ENCODE measurements around the gene NXF2. TPM values are rescaled to one million over a fixed set of nuclear protein-coding genes. Genes with fewer than 3 reads are reported as not detected.
A peak's percentile ranks its signal among the peaks of the same experiment; 100 is the strongest.

The NXF2 gene
- total RNA-seq, 4 donors from 2014 or later, result not detected

DNA sequence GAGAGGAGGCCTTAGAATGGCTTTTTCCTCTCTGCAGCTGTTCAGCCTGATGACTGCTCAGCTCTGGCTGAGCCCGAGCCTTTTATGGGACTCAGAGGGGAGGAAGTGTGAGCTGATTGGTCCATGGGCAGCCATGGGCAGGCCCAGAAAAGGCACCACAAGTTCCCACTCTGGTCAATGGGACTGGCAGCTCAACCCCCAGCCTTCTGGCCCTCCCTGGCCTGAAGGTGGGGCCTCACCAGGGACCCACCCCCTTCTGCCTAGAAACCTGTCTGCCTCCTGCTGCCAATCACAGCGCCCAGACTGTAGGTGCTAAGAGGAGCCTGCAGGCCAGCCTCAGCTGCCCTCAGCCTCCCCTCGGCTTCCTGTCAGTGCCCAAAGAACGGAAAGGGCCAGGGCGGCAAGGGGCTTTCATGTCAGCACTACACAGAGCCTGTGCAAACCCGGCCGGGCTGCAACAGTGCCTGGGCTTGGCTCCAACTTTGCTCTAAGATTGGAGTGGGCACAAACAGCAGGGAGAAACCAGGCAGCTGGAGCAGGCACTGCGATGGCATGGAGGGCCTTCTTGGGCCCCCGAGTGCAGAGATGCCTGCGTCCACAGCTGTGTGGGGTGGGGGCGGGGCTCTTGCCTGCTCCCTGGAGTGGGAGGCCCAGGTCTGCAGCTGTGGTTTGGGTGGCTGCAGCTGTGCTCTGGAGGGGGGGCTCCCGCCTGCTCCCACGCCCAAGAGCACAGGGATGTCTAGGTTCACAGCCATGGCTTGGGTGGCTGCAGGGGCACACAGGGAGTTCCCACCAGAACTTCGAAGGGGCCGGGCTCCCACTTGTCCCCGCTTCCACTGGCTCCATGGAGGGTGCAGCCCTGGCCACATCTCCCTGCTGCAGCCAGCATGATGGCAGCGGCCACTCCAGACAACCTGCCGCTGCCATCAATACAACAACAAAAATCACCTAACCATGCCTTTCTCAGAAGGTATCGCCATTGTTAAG is 92.6 kb downstream of the NXF2 start:
- no peaks in the 10 kb centered on the region for H3K36me3 ChIP-seq
- WGBS, 2 donors, result 77% methylated on average over 2 of the region's 19 CpGs; no CpG with 5 or more reads in 1 of the 2 donors
- DNase-seq, result no peak
- H3K4me3 ChIP-seq, result no peak overlapping the region
- no peaks in the 10 kb centered on the region for H3K4me1 ChIP-seq
- H3K27ac ChIP-seq, result no peak overlapping the region
- TF ChIP-seq CTCF (IDR thresholded peaks at IDR 0.05) (no peak), POLR2A (IDR thresholded peaks at IDR 0.05) (no peak)
- H3K27me3 ChIP-seq, result no peaks in the 10 kb centered on the region
- intact Hi-C loops (cut with DNase I), result no loop called here
- no peaks in the 10 kb centered on the region for H3K9me3 ChIP-seq

- Histone ChIP-seq H3K4me3 (no peak overlapping the region), H3K36me3 (no peaks in the 10 kb centered on the region), H3K27ac (no peak overlapping the region), H3K27me3 (no peaks in the 10 kb centered on the region), H3K9me3 (no peaks in the 10 kb centered on the region), H3K4me1 (no peaks in the 10 kb centered on the region)
- TF ChIP-seq POLR2A (IDR thresholded peaks at IDR 0.05) (no peak), CTCF (IDR thresholded peaks at IDR 0.05) (no peak)
- intact Hi-C loops (cut with DNase I), result no loop called here
- DNase-seq, result no peak
- 5 to 14% methylated on average over 2 of the region's 2 CpGs for WGBS, 2 donors
These were observed 94.9 kb downstream of the NXF2 start for GRCh38 chrX:102341867-102342266.

DNA sequence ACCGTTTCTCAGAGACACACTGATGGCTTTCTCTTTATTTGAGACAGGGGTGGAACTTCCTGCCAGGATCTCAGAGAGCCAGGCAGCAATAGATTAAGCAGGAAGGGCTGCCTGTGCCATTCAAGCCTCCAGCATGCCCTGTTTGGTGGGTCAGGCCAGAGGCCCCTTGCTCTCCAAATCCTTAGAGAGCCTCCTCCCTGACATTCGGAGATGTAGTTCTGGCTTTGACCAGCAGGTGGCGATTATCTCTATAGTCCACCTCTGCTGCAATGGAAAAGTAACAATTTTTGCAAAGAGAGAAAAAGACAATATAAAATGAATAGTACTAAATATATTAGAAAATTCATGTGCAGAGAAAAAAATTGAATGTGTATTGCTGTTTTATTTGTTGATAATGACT is 98.9 kb downstream of the NXF2 start:
- Histone ChIP-seq H3K27ac (no peak overlapping the region), H3K9me3 (no peaks in the 10 kb centered on the region), H3K27me3 (no peaks in the 10 kb centered on the region), H3K4me3 (no peak overlapping the region), H3K36me3 (no peaks in the 10 kb centered on the region), H3K4me1 (no peaks in the 10 kb centered on the region)
- 28 to 42% methylated on average over 2 to 3 of the region's 3 CpGs for WGBS, 2 donors
- no peak for DNase-seq
- intact Hi-C loops (cut with DNase I), result no loop called here
- no peak for TF ChIP-seq POLR2A (IDR thresholded peaks at IDR 0.05)
- TF ChIP-seq CTCF (IDR thresholded peaks at IDR 0.05), result peak; percentile 43 to 85 (median 54)

Other genes with a start within 250 kb of the NXF2 start
- gene TCEAL2, start 121.5 kb upstream of the NXF2 start, total RNA-seq, result 1 to 10 TPM in 1 of 4 donors, under 1 TPM in 2, not detected in 1; 0.35 to 3.2 (median 0.57) TPM
- gene TCEAL6, start 104.7 kb upstream of the NXF2 start, total RNA-seq, result not detected
- gene BEX5, start 91.2 kb upstream of the NXF2 start, total RNA-seq, result 1 to 10 TPM in 2 of 4 donors, not detected in 2; 1.5 to 2.3 TPM
- gene TCP11X1, start 31.9 kb upstream of the NXF2 start, total RNA-seq, result not detected
- gene NXF2B, start 192.8 kb downstream of the NXF2 start, total RNA-seq, result not detected
- gene TCP11X2, start 224.6 kb downstream of the NXF2 start, total RNA-seq, result not detected

Data from esophagus squamous epithelium (tissue), 5 donors.